PFSK-1 (cell line): ENCODE data around the gene ZKSCAN8.

Experiments
- FOXP2 ChIP-seq: optimal IDR thresholded peaks from 2 replicates; pipeline ENCODE3; 2011; ENCODE audit warnings: borderline replicate concordance, control low read depth, inconsistent platforms; ENCODE audit not compliant: insufficient read depth; ENCODE audit errors: extremely low read length, extremely low read depth
- POLR2AphosphoS5 ChIP-seq: IDR thresholded peaks from 2 replicates; pipeline ENCODE4 v1.6.1; 2012; ENCODE audit warnings: low read depth, mild to moderate bottlenecking, control low read depth, low read length, moderate library complexity
- SIN3A ChIP-seq: IDR thresholded peaks from 2 replicates; pipeline ENCODE4 v1.6.1; 2012; ENCODE audit warnings: mild to moderate bottlenecking, low read length, moderate library complexity, borderline replicate concordance; ENCODE audit not compliant: insufficient read depth
- TAF1 ChIP-seq: IDR thresholded peaks from 2 replicates; pipeline ENCODE4 v1.6.1; 2012; ENCODE audit warnings: low read length, control low read depth, borderline replicate concordance; ENCODE audit not compliant: insufficient read depth
- TF ChIP-seq, protein P1 (sequence below), 2 experiments: IDR thresholded peaks; 2 replicates each; pipeline versions ENCODE4 v1.6.1 to v1.8.0; 2011 to 2012; ENCODE audit warnings: low read depth in 2 of 2, low read length in 2 of 2, control low read depth in 1 of 2, inconsistent platforms in 1 of 2, mild to moderate bottlenecking in 1 of 2, moderate library complexity in 1 of 2; ENCODE audit not compliant: insufficient read depth in 1 of 2

The ZKSCAN8 gene

DNA sequence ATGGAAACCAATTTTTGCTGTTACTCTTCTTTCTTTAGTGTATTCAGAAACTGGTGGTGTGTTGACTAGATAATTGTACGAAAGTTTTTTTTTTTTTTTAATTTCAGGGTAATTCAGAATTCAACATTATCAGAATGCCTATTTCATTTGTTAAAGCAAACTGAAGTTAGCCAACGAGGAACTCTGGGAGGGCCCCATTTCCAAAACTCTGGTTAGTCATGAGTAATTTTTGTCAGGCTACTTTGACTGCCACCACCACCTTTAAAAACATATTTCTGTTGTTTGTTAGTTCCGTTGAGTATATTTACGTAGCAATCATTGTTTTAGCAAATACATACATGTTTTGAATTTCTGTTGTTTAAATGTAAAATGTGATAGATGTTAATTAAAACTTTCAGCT lies 763 bp downstream of the ZKSCAN8 start:
- TF ChIP-seq POLR2AphosphoS5 = no peak
- TF ChIP-seq TAF1 = no peak
- TF ChIP-seq, protein P1, sequence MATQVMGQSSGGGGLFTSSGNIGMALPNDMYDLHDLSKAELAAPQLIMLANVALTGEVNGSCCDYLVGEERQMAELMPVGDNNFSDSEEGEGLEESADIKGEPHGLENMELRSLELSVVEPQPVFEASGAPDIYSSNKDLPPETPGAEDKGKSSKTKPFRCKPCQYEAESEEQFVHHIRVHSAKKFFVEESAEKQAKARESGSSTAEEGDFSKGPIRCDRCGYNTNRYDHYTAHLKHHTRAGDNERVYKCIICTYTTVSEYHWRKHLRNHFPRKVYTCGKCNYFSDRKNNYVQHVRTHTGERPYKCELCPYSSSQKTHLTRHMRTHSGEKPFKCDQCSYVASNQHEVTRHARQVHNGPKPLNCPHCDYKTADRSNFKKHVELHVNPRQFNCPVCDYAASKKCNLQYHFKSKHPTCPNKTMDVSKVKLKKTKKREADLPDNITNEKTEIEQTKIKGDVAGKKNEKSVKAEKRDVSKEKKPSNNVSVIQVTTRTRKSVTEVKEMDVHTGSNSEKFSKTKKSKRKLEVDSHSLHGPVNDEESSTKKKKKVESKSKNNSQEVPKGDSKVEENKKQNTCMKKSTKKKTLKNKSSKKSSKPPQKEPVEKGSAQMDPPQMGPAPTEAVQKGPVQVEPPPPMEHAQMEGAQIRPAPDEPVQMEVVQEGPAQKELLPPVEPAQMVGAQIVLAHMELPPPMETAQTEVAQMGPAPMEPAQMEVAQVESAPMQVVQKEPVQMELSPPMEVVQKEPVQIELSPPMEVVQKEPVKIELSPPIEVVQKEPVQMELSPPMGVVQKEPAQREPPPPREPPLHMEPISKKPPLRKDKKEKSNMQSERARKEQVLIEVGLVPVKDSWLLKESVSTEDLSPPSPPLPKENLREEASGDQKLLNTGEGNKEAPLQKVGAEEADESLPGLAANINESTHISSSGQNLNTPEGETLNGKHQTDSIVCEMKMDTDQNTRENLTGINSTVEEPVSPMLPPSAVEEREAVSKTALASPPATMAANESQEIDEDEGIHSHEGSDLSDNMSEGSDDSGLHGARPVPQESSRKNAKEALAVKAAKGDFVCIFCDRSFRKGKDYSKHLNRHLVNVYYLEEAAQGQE (IDR thresholded peaks at IDR 0.05; ENCODE audit: insufficient read depth in 1 of 2, low read depth in 2 of 2, low read length in 2 of 2) = no peak
- TF ChIP-seq SIN3A = no peak
- no peak for TF ChIP-seq FOXP2

DNA sequence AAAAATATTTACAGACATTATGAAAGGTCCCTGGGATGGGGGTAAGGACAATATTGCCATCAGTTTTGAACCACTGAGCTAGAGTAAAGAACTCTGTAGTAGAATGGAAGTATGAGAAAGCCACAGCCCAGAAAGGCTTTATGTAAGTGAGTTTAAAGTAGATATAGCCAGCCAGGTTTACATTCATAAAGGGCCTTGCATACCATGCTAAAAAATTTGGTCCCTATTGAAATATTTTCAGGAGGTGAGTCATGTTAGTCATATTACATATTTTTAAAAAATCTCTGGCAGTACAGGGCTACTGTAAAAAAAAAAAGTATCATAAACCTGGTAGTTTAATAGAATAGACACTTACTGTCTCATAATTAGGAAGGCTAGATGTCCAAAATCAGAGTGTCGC lies 3.5 kb downstream of the ZKSCAN8 start:
- TF ChIP-seq, protein P1 (IDR thresholded peaks at IDR 0.05; ENCODE audit: insufficient read depth in 1 of 2, low read depth in 2 of 2, low read length in 2 of 2) = no peak
- TF ChIP-seq FOXP2 (no peak), TAF1 (no peak), SIN3A (no peak)

DNA sequence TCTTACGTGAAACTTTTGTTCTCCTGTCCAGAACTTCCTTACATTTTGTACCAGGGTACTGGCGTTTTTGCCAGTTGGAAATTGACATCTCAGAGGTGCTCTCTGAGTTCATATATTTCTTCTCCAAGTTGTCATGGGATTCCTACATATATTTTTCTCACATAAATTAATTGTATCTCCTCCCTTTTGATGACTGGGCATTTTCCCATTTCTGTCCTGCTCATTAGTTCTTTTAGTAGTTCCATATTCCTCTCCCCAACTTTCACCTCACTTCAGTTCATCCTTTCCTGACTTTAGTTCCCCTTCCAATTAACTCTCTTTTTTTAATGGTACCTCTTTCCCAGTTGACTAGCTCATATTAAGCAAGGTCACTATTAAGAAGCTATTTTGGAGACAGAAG lies 10.8 kb downstream of the ZKSCAN8 start:
- TF ChIP-seq, protein P1 (IDR thresholded peaks at IDR 0.05; ENCODE audit: insufficient read depth in 1 of 2, low read depth in 2 of 2, low read length in 2 of 2) = no peak
- no peak for TF ChIP-seq FOXP2
- TF ChIP-seq SIN3A = no peak
- no peak for TF ChIP-seq TAF1
- no peak for TF ChIP-seq POLR2AphosphoS5

DNA sequence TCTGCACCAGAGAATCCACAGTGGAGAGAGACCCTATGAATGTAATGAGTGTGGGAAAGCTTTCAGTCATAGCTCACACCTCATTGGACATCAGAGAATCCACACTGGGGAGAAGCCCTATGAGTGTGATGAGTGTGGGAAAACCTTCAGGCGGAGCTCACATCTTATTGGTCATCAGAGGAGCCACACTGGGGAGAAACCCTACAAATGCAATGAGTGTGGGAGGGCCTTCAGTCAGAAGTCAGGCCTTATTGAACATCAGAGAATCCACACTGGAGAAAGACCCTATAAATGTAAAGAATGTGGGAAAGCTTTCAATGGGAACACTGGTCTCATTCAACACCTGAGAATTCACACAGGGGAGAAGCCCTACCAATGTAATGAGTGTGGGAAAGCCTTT lies 11.9 kb downstream of the ZKSCAN8 start:
- TF ChIP-seq FOXP2 (no peak), POLR2AphosphoS5 (no peak), TAF1 (no peak), SIN3A (no peak)
- TF ChIP-seq, protein P1 (IDR thresholded peaks at IDR 0.05; ENCODE audit: insufficient read depth in 1 of 2, low read depth in 2 of 2, low read length in 2 of 2) = no peak

DNA sequence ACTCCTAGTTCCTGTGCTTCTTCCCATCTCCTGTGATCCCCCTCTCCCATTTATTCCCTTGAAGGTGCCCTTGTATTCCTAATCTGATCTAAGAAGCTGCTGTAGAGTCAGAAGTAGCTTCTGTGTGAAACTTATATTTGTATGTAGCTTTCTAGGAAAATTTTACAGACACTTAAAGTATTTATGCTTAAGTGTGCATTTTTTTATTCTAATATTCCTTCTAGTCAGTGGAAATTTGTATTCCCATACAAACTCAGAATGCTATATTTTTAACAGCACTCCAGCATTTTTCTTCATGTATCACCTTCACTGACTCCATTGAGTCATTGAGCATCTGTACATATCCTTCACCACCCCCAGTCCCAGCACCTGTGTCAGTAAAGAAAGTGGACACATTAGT lies 12.7 kb downstream of the ZKSCAN8 start:
- TF ChIP-seq FOXP2 (no peak), POLR2AphosphoS5 (no peak), SIN3A (no peak), TAF1 (no peak)
- TF ChIP-seq, protein P1 (IDR thresholded peaks at IDR 0.05; ENCODE audit: insufficient read depth in 1 of 2, low read depth in 2 of 2, low read length in 2 of 2) = no peak
